Endothelial cell of umbilical vein (primary cell): ENCODE measurements around the gene CD40. TPM values are rescaled to one million over a fixed set of nuclear protein-coding genes. Genes with fewer than 3 reads are reported as not detected.

Experiments used
- BruUV-seq: library from RNA; stranded (reverse); fragments of 400-500 nt; replicated peaks from 2 replicates; lab custom pipeline; 2021; lab: Mats Ljungman, UMichigan
- CTCF ChIA-PET: fragments of 300-600, 350-600 bp; sonication (Branson Sonifier 250); formaldehyde crosslinking; loops from one replicate; lab custom pipeline; 2021; ENCODE audit warnings: antibody characterized with exemption, inconsistent platforms; lab: Charles Lee
- POLR2A ChIA-PET: fragments of 300-600, 350-600 bp; sonication (Branson Sonifier 250); formaldehyde crosslinking; loops from one replicate; lab custom pipeline; 2021; ENCODE audit warnings: antibody characterized with exemption, inconsistent platforms; lab: Charles Lee
- DNase-seq: peaks from one replicate; pipeline ENCODE4 v3.0.0-alpha.2; 2011; ENCODE audit warnings: low read depth, low spot score
- FAIRE-seq: peaks from 2 replicates; lab custom pipeline; 2011; peaks lifted over from hg19 to GRCh38; lab: Jason Lieb, UNC
- H2AFZ ChIP-seq: 2 replicates; pipeline ENCODE4 v1.6.0; 2012; ENCODE audit warnings: low read depth, low read length, control low read depth, inconsistent platforms
- H3K27ac ChIP-seq: 2 replicates; pipeline ENCODE4 v1.5.1; 2011; ENCODE audit warnings: low read depth, mild to moderate bottlenecking, control low read depth, low read length, moderate library complexity; ENCODE audit not compliant: insufficient read depth
- H3K27me3 ChIP-seq, 2 experiments: 2 replicates each; pipeline versions ENCODE4 v1.6.0 to v1.6.1; 2011; ENCODE audit warnings: low read length in 2 of 2, mixed read lengths in 1 of 2; ENCODE audit not compliant: control insufficient read depth in 2 of 2, insufficient read depth in 2 of 2
- H3K36me3 ChIP-seq, 2 experiments: 2 replicates in 1 of 2; 3 replicates in 1 of 2; pipeline ENCODE4 v1.5.1; 2011; ENCODE audit warnings: low read length in 2 of 2, mild to moderate bottlenecking in 1 of 2, moderate library complexity in 1 of 2; ENCODE audit not compliant: control insufficient read depth in 2 of 2, insufficient read depth in 2 of 2; ENCODE audit errors: extremely low read depth in 1 of 2
- H3K4me1 ChIP-seq: 3 replicates; pipeline ENCODE4 v1.5.1; 2011; ENCODE audit warnings: mild to moderate bottlenecking, low read length; ENCODE audit not compliant: control insufficient read depth, insufficient read depth; ENCODE audit errors: extremely low read depth
- H3K4me2 ChIP-seq: 2 replicates; pipeline ENCODE4 v1.6.1; 2011; ENCODE audit warnings: low read length, control low read depth, mixed read lengths; ENCODE audit not compliant: insufficient read depth
- H3K4me3 ChIP-seq, 3 experiments: fragments of 200-600 bp in 1 of 3; sonication (generic), shearing (Covaris generic) in 1 of 3; replicated peaks in 1 of 3; 2 replicates each; pipeline ENCODE4 v1.5.1; 2011 to 2016; ENCODE audit warnings: control low read depth in 3 of 3, low read length in 3 of 3, mild to moderate bottlenecking in 2 of 3, inconsistent platforms in 1 of 3, low read depth in 1 of 3, moderate library complexity in 1 of 3; ENCODE audit not compliant: insufficient read depth in 1 of 3
- H3K79me2 ChIP-seq: 2 replicates; pipeline ENCODE4 v1.6.0; 2012; ENCODE audit warnings: low read length, inconsistent platforms; ENCODE audit not compliant: control insufficient read depth, insufficient read depth
- H3K9ac ChIP-seq: replicated peaks from 2 replicates; pipeline ENCODE3; 2011; ENCODE audit warnings: low read length, control low read depth; ENCODE audit not compliant: insufficient read depth; ENCODE audit errors: extremely low read depth
- H3K9me1 ChIP-seq: replicated peaks from 3 replicates; pipeline ENCODE4 v1.6.0; 2011; ENCODE audit warnings: mild to moderate bottlenecking, low read length; ENCODE audit not compliant: control insufficient read depth, insufficient read depth; ENCODE audit errors: extremely low read depth
- H3K9me3 ChIP-seq: replicated peaks from 2 replicates; pipeline ENCODE4 v1.5.1; 2012; ENCODE audit warnings: low read length, inconsistent platforms; ENCODE audit not compliant: control insufficient read depth, insufficient read depth
- H4K20me1 ChIP-seq: replicated peaks from 2 replicates; pipeline ENCODE3; 2011; ENCODE audit warnings: mild to moderate bottlenecking, low read length; ENCODE audit not compliant: control insufficient read depth, insufficient read depth; ENCODE audit errors: extremely low read depth
- EZH2 ChIP-seq: IDR thresholded peaks from 2 replicates; pipeline ENCODE4 v1.6.1; 2012; ENCODE audit warnings: borderline replicate concordance, low read depth, mild to moderate bottlenecking, moderate library complexity, low read length, inconsistent platforms; ENCODE audit not compliant: severe bottlenecking
- FOS ChIP-seq: IDR thresholded peaks from 2 replicates; pipeline ENCODE4 v1.6.1; 2011; ENCODE audit warnings: mild to moderate bottlenecking, low read length, moderate library complexity, borderline replicate concordance; ENCODE audit not compliant: insufficient read depth
- GATA2 ChIP-seq: IDR thresholded peaks from 2 replicates; pipeline ENCODE4 v1.7.0; 2011; ENCODE audit warnings: low read depth, mild to moderate bottlenecking, moderate library complexity, mixed read lengths, low read length; ENCODE audit not compliant: insufficient read length, insufficient read depth
- JUN ChIP-seq: IDR thresholded peaks from 2 replicates; pipeline ENCODE4 v1.6.1; 2011; ENCODE audit warnings: borderline replicate concordance, low read depth; ENCODE audit not compliant: insufficient read length, insufficient read depth
- MYC ChIP-seq: IDR thresholded peaks from one replicate; pipeline ENCODE4 v1.6.1; 2011; ENCODE audit warnings: mild to moderate bottlenecking, low read depth, low read length
- POLR2A ChIP-seq: IDR thresholded peaks from 2 replicates; pipeline ENCODE4 v1.6.1; 2012; ENCODE audit warnings: low read depth, mild to moderate bottlenecking, control low read depth, low read length
- POLR2AphosphoS5 ChIP-seq: IDR thresholded peaks from 2 replicates; pipeline ENCODE4 v1.6.1; 2012; ENCODE audit warnings: low read depth, mild to moderate bottlenecking, control low read depth, low read length, moderate library complexity; ENCODE audit not compliant: insufficient read depth
- dilution Hi-C: fragments of 300-500 bp; cut with MboI; formaldehyde crosslinking; loops from one replicate; pipeline ENCODE4 v1.15.0; 2019; ENCODE audit warnings: low sequenced_read_pairs; ENCODE audit not compliant: extremely low pct_ligation_motif_present
- intact Hi-C: fragments of 100-400 bp; cut with micrococcal nuclease; formaldehyde crosslinking; loops from one replicate; pipeline ENCODE4 v1.10.0; 2022
- polyA plus RNA-seq, 4 experiments: library from polyadenylated mRNA; depleted of rRNA in 3 of 4; stranded (reverse) in 3 of 4; unstranded in 1 of 4; fragments of >200 nt; gene quantifications; 2 replicates each; pipeline versions ENCODE4 v1.2.1 to v1.2.3, GENCODE V29; 2011 to 2012; ENCODE audit warnings: missing spikeins in 1 of 4
- total RNA-seq: library from RNA; stranded (reverse); gene quantifications from 2 replicates; pipeline ENCODE4 v1.2.3, GENCODE V29; 2021
- TF ChIP-seq, protein P1 (sequence below), 2 donors: IDR thresholded peaks; 1 replicate in 1 of 2; 2 replicates in 1 of 2; pipeline ENCODE4 v1.5.1; 2011; ENCODE audit warnings: low read length in 2 of 2, mild to moderate bottlenecking in 2 of 2, moderate library complexity in 2 of 2, control low read depth in 1 of 2, inconsistent platforms in 1 of 2, low read depth in 1 of 2; ENCODE audit not compliant: insufficient read depth in 1 of 2; ENCODE audit errors: extremely low read depth in 1 of 2
- TF ChIP-seq, protein P2 (sequence below): IDR thresholded peaks from 2 replicates; pipeline ENCODE4 v1.6.1; 2011; ENCODE audit not compliant: insufficient read depth, insufficient read length

CD40 gene
- total and polyA plus RNA-seq, 2 donors (not counting 3 experiments of a cell fraction or from before 2014, with no cell fraction given) = 36.6 to 38.3 TPM

DNA sequence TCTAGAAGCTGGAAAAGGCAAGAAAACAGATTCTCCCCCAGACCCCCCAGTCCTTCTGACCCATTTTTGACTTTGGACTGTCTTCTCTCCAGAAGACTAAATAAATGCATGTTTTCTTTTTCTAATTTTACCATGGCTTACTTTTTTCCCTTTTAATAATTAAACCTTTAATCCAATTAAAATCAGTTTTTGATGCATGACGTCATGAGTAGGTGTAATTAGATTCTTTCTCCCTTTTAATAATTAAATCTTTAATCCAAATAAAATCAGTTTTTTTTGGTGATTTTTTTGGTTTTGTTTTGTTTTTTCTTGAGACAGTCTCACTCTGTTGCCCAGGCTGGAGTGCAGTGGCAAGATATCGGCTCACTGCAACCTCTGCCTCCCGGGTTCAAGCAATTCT is 15.2 kb upstream of the CD40 start:
- no peak overlapping the region for H3K9ac ChIP-seq
- no peaks in the 10 kb centered on the region for H3K4me1 ChIP-seq
- TF ChIP-seq MYC (no peak), GATA2 (no peak), POLR2A (no peak), EZH2 (no peak), JUN (no peak), FOS (no peak), POLR2AphosphoS5 (no peak)
- TF ChIP-seq, protein P1, sequence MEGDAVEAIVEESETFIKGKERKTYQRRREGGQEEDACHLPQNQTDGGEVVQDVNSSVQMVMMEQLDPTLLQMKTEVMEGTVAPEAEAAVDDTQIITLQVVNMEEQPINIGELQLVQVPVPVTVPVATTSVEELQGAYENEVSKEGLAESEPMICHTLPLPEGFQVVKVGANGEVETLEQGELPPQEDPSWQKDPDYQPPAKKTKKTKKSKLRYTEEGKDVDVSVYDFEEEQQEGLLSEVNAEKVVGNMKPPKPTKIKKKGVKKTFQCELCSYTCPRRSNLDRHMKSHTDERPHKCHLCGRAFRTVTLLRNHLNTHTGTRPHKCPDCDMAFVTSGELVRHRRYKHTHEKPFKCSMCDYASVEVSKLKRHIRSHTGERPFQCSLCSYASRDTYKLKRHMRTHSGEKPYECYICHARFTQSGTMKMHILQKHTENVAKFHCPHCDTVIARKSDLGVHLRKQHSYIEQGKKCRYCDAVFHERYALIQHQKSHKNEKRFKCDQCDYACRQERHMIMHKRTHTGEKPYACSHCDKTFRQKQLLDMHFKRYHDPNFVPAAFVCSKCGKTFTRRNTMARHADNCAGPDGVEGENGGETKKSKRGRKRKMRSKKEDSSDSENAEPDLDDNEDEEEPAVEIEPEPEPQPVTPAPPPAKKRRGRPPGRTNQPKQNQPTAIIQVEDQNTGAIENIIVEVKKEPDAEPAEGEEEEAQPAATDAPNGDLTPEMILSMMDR (IDR thresholded peaks at IDR 0.05; ENCODE audit: extremely low read depth in 1 of 2, insufficient read depth in 1 of 2, low read depth in 1 of 2, low read length in 2 of 2) = no peak
- TF ChIP-seq, protein P2, sequence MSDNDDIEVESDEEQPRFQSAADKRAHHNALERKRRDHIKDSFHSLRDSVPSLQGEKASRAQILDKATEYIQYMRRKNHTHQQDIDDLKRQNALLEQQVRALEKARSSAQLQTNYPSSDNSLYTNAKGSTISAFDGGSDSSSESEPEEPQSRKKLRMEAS = no peak
- H3K36me3 ChIP-seq = no peaks in the 10 kb centered on the region
- ChIA-PET CTCF (no interaction called here), POLR2A (no interaction called here)
- H3K9me1 ChIP-seq = no peaks in the 10 kb centered on the region
- H2AFZ ChIP-seq = no peak overlapping the region
- H3K4me2 ChIP-seq = no peak overlapping the region
- dilution Hi-C loops = no loop called here
- no peak overlapping the region for H3K27ac ChIP-seq
- no peak overlapping the region for H3K4me3 ChIP-seq
- no peak for FAIRE-seq
- intact Hi-C loops = no loop called here
- no peaks in the 10 kb centered on the region for H3K9me3 ChIP-seq
- H4K20me1 ChIP-seq = no peaks in the 10 kb centered on the region
- peaks cover 21 to 57% of the 10 kb centered on the region in 2 experiments for H3K27me3 ChIP-seq
- H3K79me2 ChIP-seq = no peaks in the 10 kb centered on the region
- no TSS peak for BruUV-seq
- no peak for DNase-seq
